GM23338 (cell line): Measurements from ENCODE around the gene IL19.

Source experiments
- EZH2 ChIP-seq: fragments of 200-600 bp; sonication (generic); IDR thresholded peaks from one replicate; pipeline ENCODE4 v1.8.0; 2017; ENCODE audit warnings: antibody characterized with exemption, mild to moderate bottlenecking, low read depth; ENCODE audit not compliant: unreplicated experiment
- EZH2phosphoT487 ChIP-seq: fragments of 200-600 bp; sonication (generic); IDR thresholded peaks from one replicate; pipeline ENCODE4 v1.8.1; 2018; ENCODE audit warnings: antibody characterized with exemption; ENCODE audit not compliant: unreplicated experiment
- NANOG ChIP-seq: IDR thresholded peaks from 2 replicates; pipeline ENCODE4 v1.6.1; 2016; ENCODE audit warnings: antibody characterized with exemption, borderline replicate concordance
- POLR2AphosphoS5 ChIP-seq: IDR thresholded peaks from 2 replicates; pipeline ENCODE4 v1.6.1; 2016; ENCODE audit warnings: antibody characterized with exemption, low read depth
- REST ChIP-seq: IDR thresholded peaks from one replicate; pipeline ENCODE4 v1.6.1; 2018; ENCODE audit warnings: antibody characterized with exemption; ENCODE audit not compliant: unreplicated experiment
- TF ChIP-seq, protein P1 (sequence below), 2 experiments: fragments of 200-600 bp in 1 of 2; sonication (generic) in 1 of 2; conservative IDR thresholded peaks; 2 replicates each; pipeline versions ENCODE4 v1.5.1 to v1.6.1; 2016 to 2017; ENCODE audit warnings: antibody characterized with exemption in 2 of 2, low read depth in 2 of 2, mild to moderate bottlenecking in 2 of 2, moderate library complexity in 1 of 2
- TF ChIP-seq, protein P2 (sequence below): IDR thresholded peaks from 2 replicates; pipeline ENCODE4 v1.6.1; 2016; ENCODE audit warnings: antibody characterized with exemption

- TF ChIP-seq REST = no peak
- TF ChIP-seq, protein P1, sequence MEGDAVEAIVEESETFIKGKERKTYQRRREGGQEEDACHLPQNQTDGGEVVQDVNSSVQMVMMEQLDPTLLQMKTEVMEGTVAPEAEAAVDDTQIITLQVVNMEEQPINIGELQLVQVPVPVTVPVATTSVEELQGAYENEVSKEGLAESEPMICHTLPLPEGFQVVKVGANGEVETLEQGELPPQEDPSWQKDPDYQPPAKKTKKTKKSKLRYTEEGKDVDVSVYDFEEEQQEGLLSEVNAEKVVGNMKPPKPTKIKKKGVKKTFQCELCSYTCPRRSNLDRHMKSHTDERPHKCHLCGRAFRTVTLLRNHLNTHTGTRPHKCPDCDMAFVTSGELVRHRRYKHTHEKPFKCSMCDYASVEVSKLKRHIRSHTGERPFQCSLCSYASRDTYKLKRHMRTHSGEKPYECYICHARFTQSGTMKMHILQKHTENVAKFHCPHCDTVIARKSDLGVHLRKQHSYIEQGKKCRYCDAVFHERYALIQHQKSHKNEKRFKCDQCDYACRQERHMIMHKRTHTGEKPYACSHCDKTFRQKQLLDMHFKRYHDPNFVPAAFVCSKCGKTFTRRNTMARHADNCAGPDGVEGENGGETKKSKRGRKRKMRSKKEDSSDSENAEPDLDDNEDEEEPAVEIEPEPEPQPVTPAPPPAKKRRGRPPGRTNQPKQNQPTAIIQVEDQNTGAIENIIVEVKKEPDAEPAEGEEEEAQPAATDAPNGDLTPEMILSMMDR (conservative IDR thresholded peaks at IDR 0.05; ENCODE audit: low read depth in 2 of 2) = no peak
- TF ChIP-seq EZH2 = no peak
- TF ChIP-seq POLR2AphosphoS5 = no peak
- TF ChIP-seq, protein P2, sequence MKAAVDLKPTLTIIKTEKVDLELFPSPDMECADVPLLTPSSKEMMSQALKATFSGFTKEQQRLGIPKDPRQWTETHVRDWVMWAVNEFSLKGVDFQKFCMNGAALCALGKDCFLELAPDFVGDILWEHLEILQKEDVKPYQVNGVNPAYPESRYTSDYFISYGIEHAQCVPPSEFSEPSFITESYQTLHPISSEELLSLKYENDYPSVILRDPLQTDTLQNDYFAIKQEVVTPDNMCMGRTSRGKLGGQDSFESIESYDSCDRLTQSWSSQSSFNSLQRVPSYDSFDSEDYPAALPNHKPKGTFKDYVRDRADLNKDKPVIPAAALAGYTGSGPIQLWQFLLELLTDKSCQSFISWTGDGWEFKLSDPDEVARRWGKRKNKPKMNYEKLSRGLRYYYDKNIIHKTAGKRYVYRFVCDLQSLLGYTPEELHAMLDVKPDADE = no peak
- TF ChIP-seq EZH2phosphoT487 = no peak
- TF ChIP-seq NANOG = no peak
Observed at GRCh38 chr1:206748348-206749030, 22.1 kb upstream of the IL19 start.
